Heart left ventricle (tissue), 13 donors: ENCODE results near the gene RAB22A.

ENCODE experiments used
- CTCF ChIP-seq, 12 donors: fragments of 200-600 bp; sonication (generic) in 4 of 12; IDR thresholded peaks; one replicate each; pipeline versions ENCODE4 v1.5.0 to v1.8.0; 2018 to 2022; ENCODE audit warnings: antibody characterized with exemption in 12 of 12, mild to moderate bottlenecking in 5 of 12
- POLR2A ChIP-seq, 2 donors: fragments of 450-650 bp; IDR thresholded peaks; one replicate each; pipeline ENCODE4 v1.6.1; 2017; ENCODE audit warnings: antibody characterized with exemption in 2 of 2, mild to moderate bottlenecking in 2 of 2, moderate library complexity in 2 of 2
- donor health status: ischemic (EF 13 %, LVEDD 7.1; RV severe dilation, severe dysfunction).
- donor health status: DM: no; HTN: yes; CAD: no.
- donor health status: DM: no; HTN: no; CAD: no.
- donor health status: ischemic (EF 25% LVEDD 6.9; RV normal size, moderate dysfunction).
- donor health status: ischemic (EF 25% LVEDD 5.7; RV mildly dilated, moderate dysfunction).
- donor health status: ischemic (EF 35%, LVEDD 5.7; RV mildly dilated, moderate dysfunction).
- donor health status: nonischemic (EF 11% LVEDD 7.7; RV severe dilation, severe dysfunction).
- donor health status: DM: yes; HTN: yes; CAD: no.
- donor health status: PGD.
- donor health status: ischemic (EF 29% LVEDD 5.4; RV normal size, mild dysfunction).
- donor health status: nonischemic (EF 23%, LVEDD 6.1; RV moderate dilation, normal function).

- TF ChIP-seq POLR2A (IDR thresholded peaks at IDR 0.05) (no peak), CTCF (IDR thresholded peaks at IDR 0.05) (no peak)
Measured at GRCh38 chr20:58277107-58277506, 32.4 kb upstream of the RAB22A start.
